GM12891 (cell line): ENCODE results near the gene PTER.

Experiments
- POLR2A ChIP-seq: IDR thresholded peaks from 2 replicates; pipeline ENCODE4 v1.6.1; 2011; ENCODE audit warnings: low read depth, low read length, control low read depth
- POLR2AphosphoS5 ChIP-seq: IDR thresholded peaks from 2 replicates; pipeline ENCODE4 v1.6.1; 2011; ENCODE audit warnings: low read depth, low read length, control low read depth
- POU2F2 ChIP-seq: IDR thresholded peaks from 2 replicates; pipeline ENCODE4 v1.6.1; 2011; ENCODE audit warnings: low read depth, mild to moderate bottlenecking, control low read depth, low read length, moderate library complexity
- SPI1 ChIP-seq: IDR thresholded peaks from 2 replicates; pipeline ENCODE4 v1.6.1; 2011; ENCODE audit warnings: low read depth, low read length, control low read depth
- TAF1 ChIP-seq: IDR thresholded peaks from 2 replicates; pipeline ENCODE4 v1.6.1; 2011; ENCODE audit warnings: low read depth, low read length, control low read depth

DNA sequence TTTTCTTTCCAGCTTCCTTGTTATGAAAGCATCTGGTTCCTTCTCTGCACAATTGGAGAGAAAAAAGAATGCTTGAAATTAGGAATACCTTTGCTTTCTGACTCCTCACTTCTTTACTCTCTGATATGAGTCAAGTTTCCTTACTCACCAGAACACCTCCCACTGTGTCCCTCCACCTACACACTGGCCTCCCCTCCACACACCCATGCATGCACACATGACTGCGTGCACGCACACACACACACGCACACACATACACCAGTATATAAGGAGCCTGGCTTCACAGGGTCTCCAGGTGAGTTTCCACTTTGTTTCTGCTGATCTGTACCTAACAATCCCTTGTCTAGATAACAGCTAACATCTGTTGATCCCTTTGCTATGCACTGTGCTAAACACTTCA lies 11.4 kb upstream of the PTER start:
- TF ChIP-seq POLR2A (no peak), POLR2AphosphoS5 (no peak), TAF1 (no peak), SPI1 (no peak), POU2F2 (no peak)
